Measurements from ENCODE around the gene RNF144A.
"Not testable (repeated sequence)": the region's sequence is repeated elsewhere in the genome, so short reads cannot be mapped to it uniquely, and the experiment has no call there.

Gene RNF144A

GRCh38 chr2:6917071-6917760 lies at the start of gene RNF144A:
Gene RNF144A, plus strand, starts transcription at chr2:6917412. Its CDS starts 79,515 bp downstream, at chr2:6996927.
- peak; percentile 72 to 78 for DNase-seq

DNA sequence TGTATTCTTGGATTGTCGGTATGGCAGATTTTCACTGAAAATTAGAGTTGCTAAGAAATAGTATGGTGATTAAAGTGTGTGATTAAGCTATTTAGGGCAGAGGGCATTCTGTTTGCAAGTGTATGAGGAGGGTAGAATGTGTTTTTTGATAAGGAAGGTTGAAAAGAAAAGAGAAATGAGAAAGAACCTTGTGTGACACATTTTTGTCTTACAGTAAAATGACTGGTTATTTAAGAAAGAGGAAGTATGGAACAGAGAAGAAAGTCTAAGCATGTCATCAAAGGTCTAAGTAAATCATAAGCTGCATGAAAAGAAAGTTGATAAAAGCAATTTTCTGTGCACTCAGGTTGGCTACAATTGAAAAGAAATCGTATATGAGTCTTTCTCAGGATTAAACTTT lies 44.8 kb upstream of the RNF144A start:
- DNase-seq, result no peak

GRCh38 chr2:6874032-6874431 lies 43.2 kb upstream of the RNF144A start:
- DNase-seq, result no peak

- DNase-seq, result no peak
Measured at GRCh38 chr2:6876309-6876708, 40.9 kb upstream of the RNF144A start.

- peak in 1 of 2 donors; percentile 59 for DNase-seq
Measured at GRCh38 chr2:6877402-6878304, 39.6 kb upstream of the RNF144A start, which contains the start of gene RSAD2. Gene RSAD2, plus strand, starts transcription at chr2:6877777. Its CDS starts 24 bp downstream, at chr2:6877801.

GRCh38 chr2:6878549-6878948 lies 38.7 kb upstream of the RNF144A start:
- no peak for DNase-seq

DNA sequence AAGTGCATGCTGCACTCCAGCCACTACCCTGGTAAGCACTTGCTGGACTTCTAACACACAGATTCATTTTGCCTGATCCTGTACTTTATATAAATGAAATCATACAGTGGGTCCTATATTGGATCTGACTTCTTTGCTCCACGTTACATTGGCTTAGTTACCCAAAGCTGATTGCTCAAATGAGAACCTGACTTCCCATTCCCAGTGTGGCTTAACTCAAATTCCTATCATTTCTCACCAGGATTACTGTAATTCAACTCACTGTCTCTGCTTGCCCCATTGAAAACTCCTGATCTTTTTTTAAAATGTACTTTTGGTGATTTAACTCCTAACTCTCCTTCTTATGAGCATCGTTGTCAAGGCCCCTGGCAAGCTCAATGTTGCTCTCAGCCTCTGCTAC lies 38.2 kb upstream of the RNF144A start:
- no peak for DNase-seq

DNA sequence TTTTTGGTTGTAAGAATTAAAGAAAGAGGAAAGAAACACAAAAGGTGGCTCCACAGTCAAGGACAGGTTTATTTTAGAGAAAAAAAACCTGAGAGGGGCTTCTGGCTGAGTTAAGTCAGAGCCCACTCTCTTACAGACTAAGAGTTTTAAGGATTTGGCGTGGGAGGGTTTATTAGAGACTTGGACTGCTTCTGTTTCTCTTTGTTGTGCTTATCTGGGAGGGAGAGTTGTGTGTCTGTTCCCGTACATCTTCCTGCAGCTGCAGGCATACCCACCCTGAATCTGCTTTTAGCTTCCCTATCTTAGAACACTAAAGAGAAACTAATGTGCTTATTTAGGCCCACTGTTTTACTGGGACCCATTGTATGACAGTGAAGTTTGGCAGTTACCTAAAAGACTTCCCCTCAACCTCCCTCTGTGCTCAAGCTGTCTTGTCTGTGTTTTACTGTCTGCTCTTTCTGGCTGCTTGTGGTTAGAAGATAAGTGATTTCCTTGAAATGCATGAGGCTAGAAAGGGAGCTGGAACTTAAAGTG lies 36.9 kb upstream of the RNF144A start:
- DNase-seq, result peak in 1 of 2 donors; percentile 33

DNA sequence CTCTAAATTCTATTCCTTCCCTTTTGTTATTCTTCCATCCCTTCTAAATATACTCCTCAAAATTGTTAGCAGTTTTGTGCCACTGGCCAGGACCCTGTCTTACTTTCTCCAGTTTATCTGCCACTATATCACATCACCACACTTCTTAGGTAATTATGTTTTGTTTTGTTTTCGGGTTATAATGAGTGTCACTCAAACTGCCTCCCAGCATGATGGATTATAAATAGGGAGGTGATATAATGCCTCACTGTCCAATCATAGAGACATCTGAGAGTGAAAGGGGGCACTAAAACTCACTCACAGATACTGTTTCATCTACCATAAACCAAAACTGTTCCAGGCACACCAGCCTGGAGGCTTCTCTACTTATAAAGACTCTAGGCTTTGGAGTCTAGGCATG lies 36.2 kb upstream of the RNF144A start:
- no peak for DNase-seq

DNA sequence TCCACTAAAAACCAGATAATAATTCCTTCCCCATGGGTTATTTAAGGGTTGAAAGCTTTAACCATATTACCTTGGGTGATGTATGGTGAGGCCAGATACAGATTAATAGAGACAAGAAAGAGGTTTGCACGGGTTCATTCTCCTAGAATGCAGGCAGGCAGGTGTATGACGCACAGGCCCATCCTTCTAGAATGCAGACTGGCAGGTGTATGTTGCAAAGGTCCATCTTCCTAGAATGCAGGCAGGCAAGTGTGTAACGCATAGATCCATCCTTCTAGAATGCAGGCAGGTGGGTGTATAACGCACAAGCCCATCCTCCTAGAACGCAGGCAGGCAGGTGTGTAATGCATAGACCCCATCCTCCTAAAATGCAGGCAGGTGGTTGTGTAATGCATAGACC lies 35.7 kb upstream of the RNF144A start:
- no peak for DNase-seq

GRCh38 chr2:6883448-6884122 lies 33.6 kb upstream of the RNF144A start:
- DNase-seq, result no peak

- DNase-seq, result no peak
Measured at GRCh38 chr2:6885551-6885950, 31.7 kb upstream of the RNF144A start.

GRCh38 chr2:6885968-6886367 lies 31.2 kb upstream of the RNF144A start:
- no peak for DNase-seq

GRCh38 chr2:6887751-6888192 lies 29.4 kb upstream of the RNF144A start:
- no peak for DNase-seq

DNA sequence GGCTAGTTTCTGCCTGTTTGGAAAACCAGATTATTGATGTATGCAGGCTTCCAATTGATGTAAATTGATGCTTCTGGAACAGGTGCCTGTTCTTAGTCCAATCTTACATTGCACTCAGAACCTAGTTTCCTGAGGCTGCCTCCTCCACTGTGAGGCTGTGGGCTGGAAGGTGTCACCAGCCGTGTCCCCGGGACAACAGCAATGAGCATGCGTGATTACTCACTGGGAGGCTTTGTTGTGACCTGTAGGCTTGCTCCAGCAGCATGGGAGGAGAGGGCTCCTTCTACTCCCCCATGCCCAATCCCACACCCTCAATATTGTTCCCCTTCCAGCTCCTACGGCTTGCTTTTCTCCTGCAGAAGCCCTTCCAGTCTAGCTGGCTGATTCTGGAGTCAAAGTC lies 28.5 kb upstream of the RNF144A start:
- no peak for DNase-seq

- DNase-seq, result no peak
Measured at GRCh38 chr2:6893876-6894482, 23.2 kb upstream of the RNF144A start.

DNA sequence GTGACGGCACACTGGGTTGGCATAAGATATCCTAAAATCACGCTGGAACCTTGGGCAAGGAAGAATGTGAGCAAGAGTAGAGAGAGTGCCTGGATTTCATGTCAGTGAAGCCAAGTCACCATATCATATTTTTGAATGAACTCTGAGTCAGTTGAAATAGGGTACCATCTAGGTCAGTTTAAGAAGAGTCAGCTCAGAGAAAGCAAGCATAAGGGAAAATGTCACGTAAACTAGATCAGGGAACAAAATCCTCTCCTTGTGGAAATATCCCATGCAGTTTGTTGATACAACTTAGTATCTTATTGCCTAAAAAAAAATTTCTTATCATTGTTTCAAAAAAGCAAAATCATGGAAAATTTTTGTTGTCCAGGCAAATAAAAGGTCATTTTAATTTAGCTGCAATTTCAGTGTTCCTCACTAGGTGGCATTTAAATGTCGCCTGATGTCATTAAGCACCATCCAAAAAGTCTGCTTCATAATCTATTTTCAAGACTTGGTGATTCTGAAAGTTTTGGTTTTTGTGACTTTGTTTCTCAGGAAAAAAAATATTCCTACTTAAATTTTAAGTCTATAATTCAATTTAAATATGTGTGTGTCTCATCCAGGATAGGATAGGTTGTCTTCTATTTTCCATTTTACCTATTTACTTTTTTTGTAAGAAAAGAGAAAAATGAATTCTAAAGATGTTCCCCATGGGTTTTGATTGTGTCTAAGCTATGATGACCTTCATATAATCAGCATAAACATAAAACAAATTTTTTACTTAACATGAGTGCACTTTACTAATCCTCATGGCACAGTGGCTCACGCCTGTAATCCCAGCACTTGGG lies 20.1 kb upstream of the RNF144A start:
- peak in 1 of 2 donors; percentile 52 for DNase-seq

DNA sequence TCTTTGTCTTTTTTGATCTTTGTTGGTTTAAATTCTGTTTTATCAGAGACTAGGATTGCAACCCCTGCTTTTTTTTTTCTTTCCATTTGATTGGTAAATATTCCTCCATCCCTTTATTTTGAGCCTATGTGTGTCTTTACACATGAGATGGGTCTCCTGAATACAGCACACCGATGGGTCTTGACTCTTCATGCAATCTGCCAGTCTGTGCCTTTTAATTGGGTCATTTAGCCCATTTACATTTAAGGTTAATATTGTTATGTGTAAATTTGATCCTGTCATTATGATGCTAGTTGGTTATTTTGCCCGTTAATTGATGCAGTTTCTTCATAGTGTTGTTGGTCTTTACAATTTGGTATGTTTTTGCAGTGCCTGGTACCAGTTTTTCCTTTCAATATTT lies 14.6 kb upstream of the RNF144A start:
- not testable (repeated sequence) for DNase-seq

DNA sequence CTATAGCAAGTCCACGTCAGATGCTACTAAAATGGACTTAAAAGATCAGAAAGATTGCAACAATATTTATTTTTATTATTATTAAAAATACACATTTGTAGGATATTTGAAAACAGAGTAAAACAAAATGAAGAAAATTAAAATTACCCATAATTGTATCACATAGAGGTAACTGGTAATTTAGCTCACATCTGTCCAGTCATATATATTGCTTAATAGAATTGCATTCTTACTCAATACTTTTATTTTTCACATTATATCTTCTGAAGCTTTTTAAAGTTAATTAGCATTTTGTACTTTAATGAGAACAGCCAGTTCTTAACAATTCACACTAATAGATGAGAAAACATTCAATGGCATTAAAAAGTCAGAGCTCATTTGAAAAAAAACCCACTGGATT lies 11.5 kb upstream of the RNF144A start:
- no peak for DNase-seq

- DNase-seq, result no peak
Measured at GRCh38 chr2:6906165-6906741, 11.0 kb upstream of the RNF144A start.

- no peak for DNase-seq
Measured at GRCh38 chr2:6908291-6908690, 8.9 kb upstream of the RNF144A start.
